Measurements from ENCODE around the gene NRG3.

Gene NRG3

GRCh38 chr10:82238291-82238690 is 363.3 kb downstream of the NRG3 start:
- no peak overlapping the region for H2AFZ ChIP-seq
- H3K36me3 ChIP-seq (ENCODE audit: control insufficient read depth, insufficient read depth, low read length), result no peaks in the 10 kb centered on the region
- no peak for TF ChIP-seq CTCF (IDR thresholded peaks at IDR 0.05)
- H3K27me3 ChIP-seq (ENCODE audit: control insufficient read depth, insufficient read depth, low read length), result no peaks in the 10 kb centered on the region
- no peaks in the 10 kb centered on the region for H3K4me1 ChIP-seq
- no peaks in the 10 kb centered on the region for H3K79me2 ChIP-seq
- no peak overlapping the region for H3K4me2 ChIP-seq (ENCODE audit: low read length)
- H3K9ac ChIP-seq, result no peak overlapping the region
- no peaks in the 10 kb centered on the region for H3K9me3 ChIP-seq (ENCODE audit: control insufficient read depth, low read length)
- no peak overlapping the region for H3K4me3 ChIP-seq (ENCODE audit: low read depth, low read length)
- H3K27ac ChIP-seq, result no peak overlapping the region

- Histone ChIP-seq H2AFZ (no peak overlapping the region), H3K4me1 (no peaks in the 10 kb centered on the region), H3K36me3 (ENCODE audit: control insufficient read depth, insufficient read depth, low read length) (no peaks in the 10 kb centered on the region), H3K27me3 (ENCODE audit: control insufficient read depth, insufficient read depth, low read length) (no peaks in the 10 kb centered on the region), H3K79me2 (no peaks in the 10 kb centered on the region), H3K9me3 (ENCODE audit: control insufficient read depth, low read length) (peaks cover 6% of the 10 kb centered on the region), H3K9ac (no peak overlapping the region), H3K27ac (no peak overlapping the region), H3K4me3 (ENCODE audit: low read depth, low read length) (no peak overlapping the region), H3K4me2 (ENCODE audit: low read length) (no peak overlapping the region)
- no peak for TF ChIP-seq CTCF (IDR thresholded peaks at IDR 0.05)
These were observed 365.4 kb downstream of the NRG3 start for GRCh38 chr10:82240408-82240807.

GRCh38 chr10:82242778-82243177 is 367.8 kb downstream of the NRG3 start:
- Histone ChIP-seq H3K27me3 (ENCODE audit: control insufficient read depth, insufficient read depth, low read length) (no peaks in the 10 kb centered on the region), H2AFZ (no peak overlapping the region), H3K9me3 (ENCODE audit: control insufficient read depth, low read length) (peaks cover 6% of the 10 kb centered on the region), H3K79me2 (no peaks in the 10 kb centered on the region), H3K9ac (no peak overlapping the region), H3K4me3 (ENCODE audit: low read depth, low read length) (no peak overlapping the region), H3K4me1 (no peaks in the 10 kb centered on the region), H3K4me2 (ENCODE audit: low read length) (no peak overlapping the region), H3K27ac (no peak overlapping the region), H3K36me3 (ENCODE audit: control insufficient read depth, insufficient read depth, low read length) (no peaks in the 10 kb centered on the region)
- TF ChIP-seq CTCF (IDR thresholded peaks at IDR 0.05), result no peak

GRCh38 chr10:82245157-82245556 is 370.2 kb downstream of the NRG3 start:
- Histone ChIP-seq H3K27me3 (ENCODE audit: control insufficient read depth, insufficient read depth, low read length) (no peaks in the 10 kb centered on the region), H3K4me3 (ENCODE audit: low read depth, low read length) (no peak overlapping the region), H3K36me3 (ENCODE audit: control insufficient read depth, insufficient read depth, low read length) (no peaks in the 10 kb centered on the region), H3K4me1 (no peaks in the 10 kb centered on the region), H3K27ac (no peak overlapping the region), H3K4me2 (ENCODE audit: low read length) (no peak overlapping the region), H3K9me3 (ENCODE audit: control insufficient read depth, low read length) (peaks cover 6% of the 10 kb centered on the region), H3K79me2 (no peaks in the 10 kb centered on the region), H2AFZ (no peak overlapping the region), H3K9ac (no peak overlapping the region)
- no peak for TF ChIP-seq CTCF (IDR thresholded peaks at IDR 0.05)

GRCh38 chr10:82245906-82246560 is 371.0 kb downstream of the NRG3 start:
- Histone ChIP-seq H3K4me1 (no peaks in the 10 kb centered on the region), H3K27ac (no peak overlapping the region), H3K4me3 (ENCODE audit: low read depth, low read length) (no peak overlapping the region), H3K36me3 (ENCODE audit: control insufficient read depth, insufficient read depth, low read length) (no peaks in the 10 kb centered on the region), H3K27me3 (ENCODE audit: control insufficient read depth, insufficient read depth, low read length) (no peaks in the 10 kb centered on the region), H3K9me3 (ENCODE audit: control insufficient read depth, low read length) (peaks cover 6% of the 10 kb centered on the region), H3K9ac (no peak overlapping the region), H3K4me2 (ENCODE audit: low read length) (no peak overlapping the region), H2AFZ (no peak overlapping the region), H3K79me2 (no peaks in the 10 kb centered on the region)
- no peak for TF ChIP-seq CTCF (IDR thresholded peaks at IDR 0.05)

Measured in parathyroid adenoma (tissue), 2 donors.